CD4-positive, alpha-beta T cell treated with Interleukin-6 at 100 ng/mL for 8 hours (primary cell): ENCODE data around the gene SIGLEC10.

ENCODE experiments used
- DNase-seq: peaks from one replicate; pipeline ENCODE4 v3.0.0-alpha.2; 2020; ENCODE audit warnings: mixed read lengths, low spot score

Gene SIGLEC10

DNA sequence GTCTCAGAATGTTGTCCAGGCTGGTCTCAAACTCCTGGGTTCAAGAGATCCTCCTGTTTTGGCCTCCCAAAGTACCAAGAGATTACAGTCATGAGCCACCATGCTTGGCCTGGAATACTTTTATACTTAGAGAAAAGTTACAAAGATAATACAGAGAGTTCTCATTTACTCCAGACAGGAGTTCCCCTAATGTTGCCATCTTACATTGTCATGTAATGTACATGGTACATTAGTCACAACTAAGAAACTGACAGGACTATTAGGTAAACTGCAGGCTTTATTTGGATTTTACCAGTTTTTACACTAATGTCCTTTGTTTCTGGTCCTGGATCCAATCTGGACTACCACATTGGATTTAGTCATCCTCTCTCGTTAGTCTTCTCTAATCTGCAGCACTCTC, 24.7 kb downstream of the SIGLEC10 start:
- DNase-seq = no peak

DNA sequence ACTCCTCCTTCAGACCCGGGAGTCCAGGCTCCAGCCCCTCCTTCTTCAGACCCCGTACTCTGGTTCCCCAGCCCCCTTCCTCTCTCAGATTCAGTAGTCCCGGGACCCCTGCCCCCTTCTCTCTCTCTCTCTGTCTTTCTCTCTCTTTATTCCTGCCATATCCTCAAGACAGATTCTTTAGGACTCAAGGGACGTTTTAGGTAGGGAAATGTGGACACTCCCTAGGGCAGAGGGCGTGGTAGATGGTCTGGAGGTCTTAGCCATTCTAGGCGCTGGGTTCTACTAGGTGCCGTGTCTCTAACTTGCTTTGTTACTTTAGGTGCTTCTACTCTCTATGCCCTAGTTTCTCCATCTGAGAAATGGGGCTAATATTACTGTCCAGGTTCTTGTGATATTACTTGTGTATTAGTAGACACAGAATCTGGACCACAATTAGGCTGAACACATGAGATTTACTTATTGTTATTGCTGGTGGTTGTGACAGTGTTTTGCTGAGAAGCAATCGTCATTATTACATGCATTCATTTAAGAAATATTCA, 26.3 kb downstream of the SIGLEC10 start:
- no peak for DNase-seq

DNA sequence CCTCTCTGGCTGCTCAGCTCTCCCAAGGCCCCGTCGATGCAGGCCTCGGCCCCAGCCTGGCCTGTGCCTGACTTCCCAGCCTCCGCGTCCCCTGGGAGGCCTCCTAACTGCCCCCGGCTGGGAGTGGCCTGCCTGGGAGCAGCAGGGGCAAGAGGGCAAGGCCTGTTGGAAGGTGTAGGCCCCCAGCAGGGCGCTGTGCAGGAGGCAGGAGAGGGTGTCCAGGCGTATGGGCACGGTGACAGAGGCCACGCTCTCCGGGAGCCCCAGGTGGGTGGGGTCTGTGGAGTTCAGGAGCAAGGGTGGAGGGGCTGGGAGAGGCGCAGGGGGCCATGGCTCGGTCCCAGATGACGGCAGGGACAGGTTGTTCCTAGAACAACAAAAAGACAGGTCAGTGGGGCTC, 28.3 kb downstream of the SIGLEC10 start:
- no peak for DNase-seq

DNA sequence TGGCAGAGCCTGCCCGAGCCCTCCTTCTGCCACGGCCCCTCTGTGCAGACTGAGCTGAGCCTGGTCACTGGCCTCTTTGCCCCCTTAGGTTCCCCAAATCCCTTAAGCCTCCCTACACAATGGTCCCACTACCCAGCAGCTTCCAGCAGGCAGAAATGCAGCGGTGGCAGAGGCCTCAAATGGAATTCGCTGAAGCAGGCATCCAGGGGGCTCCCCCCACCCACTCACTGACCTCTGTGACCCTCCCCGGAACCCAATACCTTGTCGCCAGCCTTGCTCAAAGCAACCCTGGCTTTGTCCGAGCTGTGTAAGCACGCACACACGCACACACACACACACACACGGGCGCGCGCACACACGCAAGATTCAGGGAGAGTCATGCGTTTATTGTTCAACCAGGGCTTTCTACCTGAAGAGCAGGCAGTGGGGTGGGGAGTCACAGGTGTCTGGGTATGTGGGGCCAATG, 29.5 kb downstream of the SIGLEC10 start, which contains the start of gene LIM2:
Gene LIM2, minus strand, starts transcription at position 51 of the 466 bp plus-strand sequence. CDS start 531 bp downstream, outside the sequence.
- no peak for DNase-seq

DNA sequence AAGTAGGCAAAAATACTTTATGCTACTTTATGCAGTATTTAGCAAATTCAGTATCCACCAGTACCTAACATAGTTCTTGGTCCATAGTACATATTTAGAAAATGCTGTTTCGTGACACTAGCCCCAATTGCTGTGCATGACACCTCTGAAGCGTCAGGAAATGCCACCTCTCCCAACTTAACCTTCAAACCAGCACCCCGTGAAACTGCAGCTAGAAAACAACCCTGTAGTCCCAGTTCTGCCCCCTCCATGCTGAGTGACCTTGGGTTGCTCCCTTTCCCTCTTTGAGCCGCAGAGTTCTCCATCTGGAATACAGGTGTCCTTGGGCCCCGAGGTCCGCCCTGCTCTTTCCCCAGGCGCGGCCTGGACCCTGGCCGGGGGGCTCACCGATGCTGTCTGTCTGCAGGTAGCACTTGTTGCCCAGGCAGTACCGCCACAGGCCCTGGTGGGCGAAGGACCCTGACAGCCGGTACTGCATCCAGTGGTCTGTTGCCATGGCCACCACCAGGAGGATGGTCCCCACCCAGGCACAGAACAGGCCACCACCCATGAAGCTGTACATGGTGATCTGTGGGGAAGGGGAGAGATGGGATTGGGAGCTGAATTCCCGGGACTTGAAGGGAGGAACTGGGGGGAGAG, 30.4 kb downstream of the SIGLEC10 start:
- no peak for DNase-seq

DNA sequence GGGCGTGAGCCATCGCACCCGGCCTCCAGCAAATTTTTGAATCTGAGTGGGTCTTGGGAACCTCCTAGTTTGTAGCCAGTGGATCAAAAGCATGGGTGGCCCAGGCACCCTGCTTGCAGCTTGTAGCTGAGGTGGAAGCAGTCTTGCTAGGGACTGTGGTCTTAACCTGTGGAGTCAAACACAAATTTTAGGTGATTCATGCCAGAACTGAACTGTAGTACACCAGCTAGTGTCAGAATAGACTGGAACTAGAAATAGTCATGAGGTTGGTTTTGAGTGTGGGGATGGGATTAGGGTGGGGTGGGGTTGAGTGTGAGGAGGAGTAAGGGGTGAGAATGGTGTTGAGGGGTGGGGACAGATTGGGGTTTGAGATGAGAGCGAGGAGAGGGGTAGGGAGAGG, 35.4 kb downstream of the SIGLEC10 start:
- no peak for DNase-seq

DNA sequence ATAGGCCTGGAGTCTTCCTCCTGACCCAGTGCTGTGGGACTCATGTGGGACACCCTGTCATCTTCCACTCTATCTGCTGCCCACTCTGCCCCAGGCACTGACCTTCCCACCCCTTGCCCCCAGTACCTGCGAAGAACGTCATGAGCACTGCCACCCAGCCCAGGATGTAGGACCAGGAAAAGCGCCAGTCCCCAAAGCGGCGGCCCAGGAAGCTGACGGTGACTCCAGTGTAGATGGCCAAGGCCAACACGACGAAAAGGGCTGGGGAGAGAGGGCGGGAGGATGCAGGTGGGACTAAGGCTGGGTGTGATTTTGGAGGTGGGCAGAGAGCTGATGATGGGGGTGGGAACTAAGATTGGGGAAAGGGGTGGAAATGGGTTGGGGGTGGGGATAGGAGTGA, 37.1 kb downstream of the SIGLEC10 start:
- no peak for DNase-seq

DNA sequence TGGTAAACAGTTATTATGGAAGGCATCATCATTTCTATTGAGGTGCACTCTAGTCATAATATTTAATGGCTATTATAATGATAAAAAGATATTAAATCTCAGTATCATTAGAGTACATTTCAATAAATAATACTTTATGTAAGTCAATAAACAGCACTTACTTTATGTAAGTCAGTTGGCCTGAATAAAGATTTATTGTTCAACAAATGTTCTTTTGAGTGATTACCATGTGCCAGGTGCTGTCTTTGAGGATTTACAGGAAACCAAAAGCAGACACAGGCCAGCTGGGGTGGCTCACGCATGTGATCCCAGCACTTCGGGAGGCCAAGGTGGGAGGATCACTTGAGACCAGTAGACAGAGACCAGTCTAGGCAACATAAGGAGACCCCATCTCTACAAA, 40.0 kb downstream of the SIGLEC10 start:
- DNase-seq = no peak

DNA sequence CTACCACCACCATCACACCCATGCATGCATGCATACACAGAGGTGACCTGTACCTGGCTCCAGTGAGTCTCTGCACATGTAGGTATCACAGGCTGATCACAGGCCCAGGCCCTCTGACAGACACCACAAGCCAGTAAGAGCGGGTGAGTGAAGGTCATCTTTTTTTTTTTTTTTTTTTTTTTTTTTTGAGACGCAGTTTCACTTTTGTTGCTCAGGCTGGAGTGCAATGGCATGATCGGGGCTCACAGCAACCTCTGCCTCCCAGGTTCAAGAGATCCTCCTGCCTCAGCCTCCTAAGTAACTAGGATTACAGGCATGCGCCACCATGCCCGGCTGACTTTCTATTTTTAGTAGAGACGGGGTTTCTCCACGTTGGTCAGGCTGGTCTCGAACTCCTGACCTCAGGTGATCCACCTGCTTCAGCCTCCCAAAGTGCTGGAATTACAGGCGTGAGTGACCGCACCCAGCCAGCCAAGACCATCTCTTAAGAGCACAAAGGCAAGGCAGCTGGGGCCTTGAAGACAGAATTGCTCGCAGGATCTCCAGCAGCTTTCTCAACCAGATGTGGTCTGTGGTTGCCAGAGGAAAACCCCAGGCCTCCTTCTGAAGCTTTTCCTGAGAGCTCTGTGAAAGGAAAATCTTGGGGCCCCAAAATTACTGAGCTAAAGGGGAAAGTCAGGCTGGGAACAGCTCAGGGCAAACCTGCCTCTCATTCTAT, 41.8 kb downstream of the SIGLEC10 start:
- DNase-seq = peak; percentile 30

DNA sequence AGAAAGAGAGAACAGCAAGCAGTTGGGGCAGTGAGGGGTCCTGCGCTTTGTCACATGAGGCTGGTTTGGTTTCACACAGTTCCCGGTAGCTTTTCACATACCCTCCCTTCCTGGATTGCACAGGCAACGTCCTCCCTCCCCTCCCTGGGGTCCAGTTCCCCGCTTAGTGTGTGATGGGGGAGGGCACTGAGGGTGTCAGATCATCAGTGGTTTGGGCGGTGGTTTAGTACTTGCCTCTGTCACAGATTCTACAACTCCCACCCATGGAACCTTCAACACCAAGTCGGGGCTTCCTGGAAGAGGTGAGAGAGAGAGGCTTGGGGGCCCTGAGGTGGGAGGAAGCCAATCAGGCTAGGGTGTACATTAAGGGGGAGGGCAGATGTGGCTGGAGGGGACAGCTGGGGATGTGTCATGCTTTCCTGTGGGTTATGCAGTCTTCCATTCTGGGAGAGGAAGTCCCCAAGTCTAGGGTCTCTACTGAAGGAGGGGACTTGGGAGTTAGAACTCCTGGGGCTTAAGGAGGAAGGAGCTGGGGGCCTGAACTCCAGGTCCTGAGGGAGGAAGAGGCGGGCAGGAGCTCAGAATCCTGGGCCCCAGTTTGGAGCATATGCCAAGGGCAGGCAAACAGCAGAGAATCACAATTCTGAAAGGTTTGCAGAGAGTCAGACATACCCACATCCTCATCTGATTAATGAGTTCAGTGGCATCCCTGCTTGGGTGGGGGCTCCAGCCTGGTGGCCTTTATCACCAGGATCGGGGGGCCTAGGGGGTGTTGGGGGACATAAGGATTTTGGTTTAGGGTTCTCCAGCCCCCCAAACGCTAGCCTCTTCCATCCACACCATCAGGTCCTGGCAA, 44.6 kb downstream of the SIGLEC10 start, which contains the start of gene NKG7:
Gene NKG7, minus strand, starts transcription at position 6 of the 856 bp plus-strand sequence. CDS start 119 bp downstream, outside the sequence.
- peak; percentile 75 for DNase-seq

DNA sequence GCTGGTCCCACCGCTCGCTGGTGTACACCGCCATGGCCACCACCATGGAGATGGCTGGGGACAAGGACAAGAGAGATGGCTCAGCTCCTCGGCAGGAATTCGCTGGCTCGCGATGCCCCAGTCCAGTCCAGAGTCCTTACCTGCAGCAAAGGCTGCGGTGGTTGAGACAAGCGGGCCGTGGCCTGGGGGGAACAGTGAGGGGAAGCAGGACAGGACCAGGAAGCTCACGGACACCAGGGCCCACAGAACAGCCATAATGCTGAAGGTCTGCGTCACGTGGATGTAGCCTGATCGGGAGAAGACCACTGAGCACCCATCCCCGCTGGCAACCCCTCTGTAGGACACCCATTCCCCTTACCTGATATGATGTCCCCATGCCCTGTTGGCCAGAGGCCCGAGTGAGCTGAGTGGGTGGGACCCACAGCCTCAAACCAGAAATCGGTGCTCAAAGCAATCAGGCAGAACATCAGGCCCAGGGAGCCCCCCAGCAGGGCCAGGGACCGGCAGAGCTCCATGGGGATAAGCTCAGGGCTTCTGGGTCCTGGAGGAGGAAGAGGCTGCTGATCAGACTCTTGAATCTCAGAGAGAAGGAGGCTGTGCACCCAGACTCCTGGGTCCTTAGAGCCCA, 45.3 kb downstream of the SIGLEC10 start:
- DNase-seq = no peak

DNA sequence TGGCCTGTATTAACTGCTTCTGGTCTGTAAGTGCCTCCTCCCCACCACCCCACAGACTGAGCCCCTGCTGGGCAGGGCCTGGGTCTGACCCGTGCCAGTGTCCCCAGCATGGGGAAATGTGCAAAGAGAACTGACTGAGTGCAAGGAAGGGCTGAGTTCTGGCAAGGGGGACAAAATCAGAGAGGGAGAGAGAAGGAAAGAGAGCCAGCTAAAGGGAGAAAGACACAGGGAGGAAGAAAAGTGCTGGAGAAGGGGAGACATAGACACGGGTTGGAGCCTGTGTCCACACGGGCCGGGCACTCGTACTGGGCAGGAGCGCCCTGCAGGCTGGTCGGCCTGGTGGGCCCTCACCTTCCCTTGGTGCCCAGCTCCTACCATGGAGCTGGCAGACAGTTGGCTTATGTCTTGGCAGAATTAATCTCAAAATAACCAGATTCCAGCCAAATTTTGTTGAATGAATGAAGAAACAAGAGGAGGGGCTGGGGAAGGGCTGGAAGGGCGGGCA, 46.2 kb downstream of the SIGLEC10 start:
- no peak for DNase-seq

DNA sequence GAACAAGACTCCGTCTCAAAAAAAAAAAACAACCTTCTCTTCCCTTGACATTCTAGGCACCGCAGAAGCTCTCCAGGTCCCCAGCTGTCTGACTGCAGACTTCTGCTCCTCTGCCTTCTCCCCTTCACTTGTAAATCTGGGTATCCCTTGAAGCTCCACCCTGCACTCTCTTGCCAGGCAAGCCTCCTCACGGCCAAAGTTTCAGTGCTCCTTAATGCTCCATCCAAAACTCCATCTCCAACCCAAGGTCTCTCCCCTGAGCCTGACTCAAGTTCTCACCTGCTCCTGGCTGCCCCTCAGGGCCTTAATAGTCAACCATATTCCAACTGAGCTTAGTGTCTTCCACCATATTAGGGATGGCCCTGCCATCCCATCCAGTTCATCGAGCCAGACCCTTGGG, 47.2 kb downstream of the SIGLEC10 start:
- no peak for DNase-seq

DNA sequence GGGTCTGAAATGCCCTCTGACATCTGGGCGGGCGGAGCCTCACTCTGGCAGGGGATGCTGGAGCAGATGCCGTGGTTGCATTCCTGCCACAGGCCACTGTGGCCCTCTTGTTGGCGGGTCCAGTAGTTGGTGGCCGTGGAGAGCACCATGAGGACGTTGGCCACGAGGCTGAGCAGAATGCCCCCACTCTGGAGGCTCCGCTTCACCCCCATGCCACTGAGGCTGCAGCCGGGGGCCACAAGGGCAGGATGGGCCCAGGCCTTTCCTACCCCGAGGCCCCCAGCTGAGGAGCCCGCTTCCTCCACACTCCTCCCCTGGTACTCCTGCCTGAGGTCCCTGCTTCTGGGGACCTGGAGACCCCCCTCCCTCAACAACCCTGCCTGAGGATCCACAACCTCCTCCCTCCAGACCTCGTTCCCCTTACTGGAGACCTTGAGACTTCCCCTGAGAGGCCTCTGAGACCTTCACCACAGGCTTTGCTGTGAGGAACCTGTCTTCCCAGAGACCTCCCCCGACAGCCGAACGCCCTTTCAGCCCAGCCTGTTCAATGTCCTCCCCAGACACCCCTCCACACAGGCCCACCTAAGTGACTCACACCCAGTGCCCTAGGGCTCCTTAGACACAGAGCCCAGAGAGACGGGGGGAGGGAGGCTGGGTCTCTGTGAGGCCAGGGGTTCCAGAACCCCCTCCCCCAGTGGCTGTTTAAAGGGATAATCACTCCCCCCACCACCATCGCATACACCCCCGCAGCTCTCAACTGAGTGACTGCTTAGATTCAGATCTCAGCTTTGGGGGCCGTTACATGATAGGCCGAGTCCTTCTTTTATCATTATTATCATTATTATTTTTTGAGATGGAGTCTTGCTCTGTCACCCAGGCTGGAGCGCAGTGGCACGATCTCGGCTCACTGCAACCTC, 48.8 kb downstream of the SIGLEC10 start, which contains the start of gene CLDND2:
Gene CLDND2, minus strand, starts transcription at position 638 of the 917 bp plus-strand sequence. Its CDS starts 426 bp downstream, at position 212.
- no peak for DNase-seq

DNA sequence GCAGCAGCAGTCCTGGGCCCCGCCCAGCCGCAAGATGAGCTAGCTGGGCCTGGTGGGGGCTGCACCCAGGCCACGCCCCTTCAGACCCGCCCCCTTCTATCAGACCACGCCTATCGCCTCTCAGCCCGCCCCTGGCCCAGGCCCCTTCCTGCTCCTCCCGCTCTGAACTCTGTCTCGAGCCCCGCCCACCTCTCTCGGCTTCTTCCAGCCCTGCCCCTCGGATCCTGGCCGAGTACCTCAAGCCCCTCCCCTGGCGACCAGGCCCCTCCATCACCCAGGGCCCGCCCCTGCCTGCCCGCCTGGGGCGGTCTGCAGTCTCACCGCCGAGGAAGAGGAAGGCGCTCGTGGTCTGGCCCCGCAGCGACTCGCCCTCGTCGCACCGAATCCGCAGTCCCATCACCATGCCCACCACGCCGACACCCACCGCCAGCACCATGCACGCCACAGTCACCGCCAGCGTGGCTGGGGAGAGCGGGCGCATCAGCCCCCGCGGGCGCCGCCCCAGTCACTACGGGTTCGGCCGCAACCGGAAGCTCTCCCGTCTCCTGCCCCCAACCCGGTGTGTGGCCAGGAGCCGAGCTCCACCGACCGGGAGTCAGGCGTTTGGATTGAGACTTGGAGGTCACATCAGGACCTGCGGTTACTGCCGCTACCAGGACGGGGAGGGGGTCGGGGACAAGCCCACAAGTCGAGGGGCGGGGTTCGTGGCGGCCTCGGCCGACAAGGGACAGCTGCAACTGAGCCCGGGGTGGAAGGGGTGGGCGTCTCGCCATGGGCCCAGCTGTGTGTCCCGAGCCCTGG, 49.7 kb downstream of the SIGLEC10 start:
- DNase-seq = peak; percentile 97

DNA sequence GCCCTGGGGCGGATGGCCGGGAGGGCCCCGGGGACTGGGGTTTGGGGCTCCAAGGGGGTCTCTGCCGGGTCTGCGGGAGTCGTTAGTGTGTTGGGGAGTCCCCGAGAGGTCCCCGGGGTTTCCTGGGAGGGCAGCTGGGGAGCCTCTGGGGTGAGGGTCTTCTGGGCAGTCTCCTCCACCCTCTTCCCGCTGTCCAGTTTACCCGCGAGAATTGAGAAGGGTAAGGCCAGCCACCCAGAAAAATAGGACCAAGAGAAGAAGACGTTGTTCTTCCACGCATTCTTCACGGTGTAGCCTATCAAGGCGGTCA, 50.2 kb downstream of the SIGLEC10 start:
- DNase-seq = no peak

DNA sequence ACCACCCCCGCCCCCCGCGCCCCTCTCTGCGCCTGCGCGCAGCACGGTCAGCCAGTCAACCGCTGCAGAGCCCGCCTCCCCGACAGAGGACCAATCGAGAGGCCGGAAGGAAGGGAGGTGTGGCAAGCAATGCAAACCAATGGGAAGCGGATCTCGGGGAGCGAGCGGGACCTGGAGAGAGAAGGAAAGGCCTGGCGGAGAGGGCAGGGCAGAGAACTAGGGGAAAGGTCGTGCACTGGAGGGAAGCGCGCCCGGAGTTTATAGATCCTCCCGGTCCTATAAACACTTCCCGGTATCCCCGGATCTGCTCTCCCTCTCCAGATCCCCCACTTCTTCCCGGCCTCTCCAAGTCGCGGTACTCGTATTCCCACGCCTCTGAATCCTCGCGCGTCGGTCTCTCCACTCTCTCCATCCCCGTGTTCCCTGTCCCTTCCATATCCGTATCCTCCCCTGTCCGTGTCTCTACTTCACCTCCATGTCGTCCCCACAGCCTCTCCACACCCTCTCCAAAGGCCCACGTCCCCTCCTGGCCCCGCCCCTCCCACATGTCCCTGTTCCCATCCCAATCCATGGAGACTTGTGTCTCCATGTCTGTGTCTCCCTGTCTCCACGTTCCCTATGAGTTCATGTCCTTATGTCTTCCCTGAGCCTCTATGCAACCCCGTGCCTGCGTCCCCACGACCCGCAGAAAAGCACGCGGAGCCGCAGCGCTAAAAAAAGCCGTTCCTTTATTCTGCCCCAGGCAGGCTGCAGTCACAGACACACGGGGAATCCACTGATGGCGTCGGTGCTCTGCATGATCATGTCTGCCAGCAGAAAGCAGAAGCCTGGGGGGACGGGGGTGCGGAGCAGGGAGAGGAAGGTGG, 50.8 kb downstream of the SIGLEC10 start:
- DNase-seq = peak; percentile 96

DNA sequence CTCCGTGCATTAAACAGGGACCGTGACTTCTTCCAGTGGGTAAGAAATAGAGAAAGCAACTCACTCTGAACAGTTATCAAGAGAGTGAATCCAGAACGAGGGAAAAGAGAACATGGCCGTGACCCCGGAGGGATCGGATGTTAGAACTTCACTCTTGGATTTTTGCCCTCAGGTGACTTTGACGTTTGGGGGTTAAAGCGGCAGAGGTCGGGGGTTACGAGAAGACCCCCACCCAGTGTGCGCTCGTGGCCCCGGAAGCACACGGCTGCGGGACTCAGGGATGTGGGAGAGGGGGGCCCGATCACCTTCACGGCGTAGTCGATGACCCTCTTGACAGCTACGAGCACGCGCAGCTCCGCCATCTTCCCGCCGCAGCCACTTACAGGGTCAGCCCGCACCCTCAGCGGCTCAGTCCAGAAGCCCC, 51.5 kb downstream of the SIGLEC10 start, which contains the start of gene ETFB:
Gene ETFB, minus strand, starts transcription at position 424 of the 424 bp plus-strand sequence. Its CDS starts 62 bp downstream, at position 362.
- DNase-seq = no peak
